ENCODE results near the gene PABPN1L. TPM values are rescaled to one million over a fixed set of nuclear protein-coding genes. Genes with fewer than 3 reads are reported as not detected.
A peak's percentile ranks its signal among the peaks of the same experiment; 100 is the strongest.

The PABPN1L gene
- total and polyA plus RNA-seq, 10 of the 15 experiments (the other 5 are each of a cell fraction or from before 2014, with no cell fraction given) = not detected

DNA sequence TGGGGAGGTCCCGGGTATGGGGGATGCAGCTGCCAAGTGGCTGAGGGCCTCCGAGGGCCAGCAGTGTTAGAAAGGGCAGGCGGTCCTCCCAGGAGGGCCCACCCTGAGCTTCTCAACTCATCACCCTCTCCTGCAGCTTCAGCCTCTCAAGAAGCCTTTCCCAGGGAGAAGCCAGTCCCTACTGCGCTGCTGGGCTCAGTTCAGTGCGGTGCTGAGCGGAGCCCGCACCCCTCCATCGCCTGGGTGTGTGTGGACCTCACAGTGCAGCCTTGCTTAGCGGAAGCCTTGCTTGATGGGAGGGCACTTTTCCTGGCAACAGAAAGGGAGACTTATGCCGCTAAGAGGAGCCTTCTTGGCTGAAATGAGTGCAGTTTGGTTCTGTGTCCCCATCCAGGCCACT is 51.2 kb downstream of the PABPN1L start (continued):
- TF ChIP-seq, protein P1, sequence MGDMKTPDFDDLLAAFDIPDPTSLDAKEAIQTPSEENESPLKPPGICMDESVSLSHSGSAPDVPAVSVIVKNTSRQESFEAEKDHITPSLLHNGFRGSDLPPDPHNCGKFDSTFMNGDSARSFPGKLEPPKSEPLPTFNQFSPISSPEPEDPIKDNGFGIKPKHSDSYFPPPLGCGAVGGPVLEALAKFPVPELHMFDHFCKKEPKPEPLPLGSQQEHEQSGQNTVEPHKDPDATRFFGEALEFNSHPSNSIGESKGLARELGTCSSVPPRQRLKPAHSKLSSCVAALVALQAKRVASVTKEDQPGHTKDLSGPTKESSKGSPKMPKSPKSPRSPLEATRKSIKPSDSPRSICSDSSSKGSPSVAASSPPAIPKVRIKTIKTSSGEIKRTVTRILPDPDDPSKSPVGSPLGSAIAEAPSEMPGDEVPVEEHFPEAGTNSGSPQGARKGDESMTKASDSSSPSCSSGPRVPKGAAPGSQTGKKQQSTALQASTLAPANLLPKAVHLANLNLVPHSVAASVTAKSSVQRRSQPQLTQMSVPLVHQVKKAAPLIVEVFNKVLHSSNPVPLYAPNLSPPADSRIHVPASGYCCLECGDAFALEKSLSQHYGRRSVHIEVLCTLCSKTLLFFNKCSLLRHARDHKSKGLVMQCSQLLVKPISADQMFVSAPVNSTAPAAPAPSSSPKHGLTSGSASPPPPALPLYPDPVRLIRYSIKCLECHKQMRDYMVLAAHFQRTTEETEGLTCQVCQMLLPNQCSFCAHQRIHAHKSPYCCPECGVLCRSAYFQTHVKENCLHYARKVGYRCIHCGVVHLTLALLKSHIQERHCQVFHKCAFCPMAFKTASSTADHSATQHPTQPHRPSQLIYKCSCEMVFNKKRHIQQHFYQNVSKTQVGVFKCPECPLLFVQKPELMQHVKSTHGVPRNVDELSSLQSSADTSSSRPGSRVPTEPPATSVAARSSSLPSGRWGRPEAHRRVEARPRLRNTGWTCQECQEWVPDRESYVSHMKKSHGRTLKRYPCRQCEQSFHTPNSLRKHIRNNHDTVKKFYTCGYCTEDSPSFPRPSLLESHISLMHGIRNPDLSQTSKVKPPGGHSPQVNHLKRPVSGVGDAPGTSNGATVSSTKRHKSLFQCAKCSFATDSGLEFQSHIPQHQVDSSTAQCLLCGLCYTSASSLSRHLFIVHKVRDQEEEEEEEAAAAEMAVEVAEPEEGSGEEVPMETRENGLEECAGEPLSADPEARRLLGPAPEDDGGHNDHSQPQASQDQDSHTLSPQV (IDR thresholded peaks at IDR 0.05) = no peak
- TF ChIP-seq TARDBP (IDR thresholded peaks at IDR 0.05; ENCODE audit: borderline replicate concordance) (no peak), ESRRA (IDR thresholded peaks at IDR 0.05; ENCODE audit: low read length) (no peak), CHD2 (IDR thresholded peaks at IDR 0.05; ENCODE audit: borderline replicate concordance, low read depth, low read length) (no peak), ZNF24 (IDR thresholded peaks at IDR 0.05) (no peak)
- TF ChIP-seq, protein P2, sequence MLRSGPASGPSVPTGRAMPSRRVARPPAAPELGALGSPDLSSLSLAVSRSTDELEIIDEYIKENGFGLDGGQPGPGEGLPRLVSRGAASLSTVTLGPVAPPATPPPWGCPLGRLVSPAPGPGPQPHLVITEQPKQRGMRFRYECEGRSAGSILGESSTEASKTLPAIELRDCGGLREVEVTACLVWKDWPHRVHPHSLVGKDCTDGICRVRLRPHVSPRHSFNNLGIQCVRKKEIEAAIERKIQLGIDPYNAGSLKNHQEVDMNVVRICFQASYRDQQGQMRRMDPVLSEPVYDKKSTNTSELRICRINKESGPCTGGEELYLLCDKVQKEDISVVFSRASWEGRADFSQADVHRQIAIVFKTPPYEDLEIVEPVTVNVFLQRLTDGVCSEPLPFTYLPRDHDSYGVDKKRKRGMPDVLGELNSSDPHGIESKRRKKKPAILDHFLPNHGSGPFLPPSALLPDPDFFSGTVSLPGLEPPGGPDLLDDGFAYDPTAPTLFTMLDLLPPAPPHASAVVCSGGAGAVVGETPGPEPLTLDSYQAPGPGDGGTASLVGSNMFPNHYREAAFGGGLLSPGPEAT (IDR thresholded peaks at IDR 0.05; ENCODE audit: low read depth) = no peak

DNA sequence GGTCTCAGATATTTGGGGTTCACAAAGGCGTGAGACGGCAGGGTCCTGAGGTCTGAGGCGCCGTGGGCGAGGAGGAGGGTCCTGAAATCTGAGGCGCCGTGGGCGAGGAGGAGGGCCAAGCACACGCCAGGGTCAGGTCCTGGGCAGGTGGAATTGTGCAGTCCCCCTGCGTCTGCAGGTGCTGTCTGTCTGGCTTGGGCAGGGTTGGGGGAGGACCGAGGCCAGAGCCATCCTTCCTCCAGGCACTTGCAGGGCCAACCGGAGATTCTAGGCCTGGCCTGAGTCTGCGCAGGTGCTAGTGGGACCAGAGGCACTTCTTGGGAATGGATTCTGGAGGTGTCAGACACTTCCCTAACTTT is 52.3 kb downstream of the PABPN1L start:
- CTCF ChIA-PET = interaction anchor here (1.2 kb wide), 1 partner anchor 44 kb away, joined by 6 read pairs; no protein-coding TSS in a partner anchor
- POLR2A ChIA-PET = no interaction called here
- intact Hi-C loops (cut with micrococcal nuclease; ENCODE audit: unreplicated experiment) = loop anchor here (5.0 kb wide), 2 partner anchors 43 to 162 kb away; partner anchors contain the start of genes CYBA, GALNS and TRAPPC2L

More for the DNA sequence above, 52.3 kb downstream of the PABPN1L start:
- H3K36me3 ChIP-seq (ENCODE audit: control insufficient read depth in 2 of 2, insufficient read depth in 2 of 2, low read length in 1 of 2) = peaks cover 4 to 10% of the 10 kb centered on the region in 2 experiments; a peak in 3 of 4 replicates
- TF ChIP-seq, protein P3, sequence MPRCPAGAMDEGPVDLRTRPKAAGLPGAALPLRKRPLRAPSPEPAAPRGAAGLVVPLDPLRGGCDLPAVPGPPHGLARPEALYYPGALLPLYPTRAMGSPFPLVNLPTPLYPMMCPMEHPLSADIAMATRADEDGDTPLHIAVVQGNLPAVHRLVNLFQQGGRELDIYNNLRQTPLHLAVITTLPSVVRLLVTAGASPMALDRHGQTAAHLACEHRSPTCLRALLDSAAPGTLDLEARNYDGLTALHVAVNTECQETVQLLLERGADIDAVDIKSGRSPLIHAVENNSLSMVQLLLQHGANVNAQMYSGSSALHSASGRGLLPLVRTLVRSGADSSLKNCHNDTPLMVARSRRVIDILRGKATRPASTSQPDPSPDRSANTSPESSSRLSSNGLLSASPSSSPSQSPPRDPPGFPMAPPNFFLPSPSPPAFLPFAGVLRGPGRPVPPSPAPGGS (IDR thresholded peaks at IDR 0.05; ENCODE audit: borderline replicate concordance, insufficient read depth, low read depth, low read length, poor library complexity, severe bottlenecking) = peak; percentile 32
- TF ChIP-seq, protein P4, sequence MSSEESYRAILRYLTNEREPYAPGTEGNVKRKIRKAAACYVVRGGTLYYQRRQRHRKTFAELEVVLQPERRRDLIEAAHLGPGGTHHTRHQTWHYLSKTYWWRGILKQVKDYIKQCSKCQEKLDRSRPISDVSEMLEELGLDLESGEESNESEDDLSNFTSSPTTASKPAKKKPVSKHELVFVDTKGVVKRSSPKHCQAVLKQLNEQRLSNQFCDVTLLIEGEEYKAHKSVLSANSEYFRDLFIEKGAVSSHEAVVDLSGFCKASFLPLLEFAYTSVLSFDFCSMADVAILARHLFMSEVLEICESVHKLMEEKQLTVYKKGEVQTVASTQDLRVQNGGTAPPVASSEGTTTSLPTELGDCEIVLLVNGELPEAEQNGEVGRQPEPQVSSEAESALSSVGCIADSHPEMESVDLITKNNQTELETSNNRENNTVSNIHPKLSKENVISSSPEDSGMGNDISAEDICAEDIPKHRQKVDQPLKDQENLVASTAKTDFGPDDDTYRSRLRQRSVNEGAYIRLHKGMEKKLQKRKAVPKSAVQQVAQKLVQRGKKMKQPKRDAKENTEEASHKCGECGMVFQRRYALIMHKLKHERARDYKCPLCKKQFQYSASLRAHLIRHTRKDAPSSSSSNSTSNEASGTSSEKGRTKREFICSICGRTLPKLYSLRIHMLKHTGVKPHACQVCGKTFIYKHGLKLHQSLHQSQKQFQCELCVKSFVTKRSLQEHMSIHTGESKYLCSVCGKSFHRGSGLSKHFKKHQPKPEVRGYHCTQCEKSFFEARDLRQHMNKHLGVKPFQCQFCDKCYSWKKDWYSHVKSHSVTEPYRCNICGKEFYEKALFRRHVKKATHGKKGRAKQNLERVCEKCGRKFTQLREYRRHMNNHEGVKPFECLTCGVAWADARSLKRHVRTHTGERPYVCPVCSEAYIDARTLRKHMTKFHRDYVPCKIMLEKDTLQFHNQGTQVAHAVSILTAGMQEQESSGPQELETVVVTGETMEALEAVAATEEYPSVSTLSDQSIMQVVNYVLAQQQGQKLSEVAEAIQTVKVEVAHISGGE (CRISPR knock-in tag; IDR thresholded peaks at IDR 0.05) = no peak
- peaks cover 20% of the 10 kb centered on the region for H3K4me1 ChIP-seq (ENCODE audit: control insufficient read depth, insufficient read depth, low read length)
- H3K79me2 ChIP-seq (ENCODE audit: control insufficient read depth, insufficient read depth, low read length) = peaks cover 26% of the 10 kb centered on the region
- no peaks in the 10 kb centered on the region for H3K9me3 ChIP-seq (replicated peaks; ENCODE audit: control insufficient read depth, insufficient read depth, low read length)
- no peak overlapping the region for H2AFZ ChIP-seq (ENCODE audit: control insufficient read depth, low read depth, low read length)
- H3K9ac ChIP-seq (ENCODE audit: control insufficient read depth, insufficient read depth, low read length) = no peak overlapping the region
- no peak overlapping the region for H3K27ac ChIP-seq (ENCODE audit: control insufficient read depth, insufficient read depth)
- H3K27me3 ChIP-seq (replicated peaks in 1 of 2; ENCODE audit: control insufficient read depth in 2 of 2, insufficient read depth in 2 of 2, low read length in 1 of 2) = no peaks in the 10 kb centered on the region
- SMC1A ChIA-PET (ENCODE audit: uncharacterized antibody, unreplicated experiment) = interaction anchor here (1.4 kb wide), 1 partner anchor 353 kb away, joined by 4 read pairs; no protein-coding TSS in a partner anchor
- RAD21 ChIA-PET (ENCODE audit: unreplicated experiment) = interaction anchor here (4.0 kb wide), 1 partner anchor 44 kb away, joined by 14 read pairs; no protein-coding TSS in a partner anchor
- H4K20me1 ChIP-seq (ENCODE audit: control insufficient read depth, insufficient read depth) = no peaks in the 10 kb centered on the region
- H3K4me2 ChIP-seq (ENCODE audit: control insufficient read depth, insufficient read depth) = no peak overlapping the region
- WGBS (ENCODE audit: insufficient coverage, insufficient replicate concordance, low lambda C conversion rate, missing lambda C conversion rate) = 64% methylated on average over 13 of the region's 13 CpGs
- DNase-seq (ENCODE audit: low read depth, low spot score) (no peak), ATAC-seq (no peak), FAIRE-seq (no peak)
- in situ Hi-C loops (cut with MboI) = no loop called here
- BruUV-seq (replicated peaks) = no TSS peak
- H3K4me3 ChIP-seq = no peak overlapping the region
